Measurements from ENCODE around the gene MAST4. TPM values are rescaled to one million over a fixed set of nuclear protein-coding genes. Genes with fewer than 3 reads are reported as not detected.

MAST4 gene
- total RNA-seq (69.1 TPM), polyA plus RNA-seq (12.9 TPM)

- peak; percentile 59 for DNase-seq (ENCODE audit: extremely low spot score)
- Histone ChIP-seq H3K4me1 (ENCODE audit: insufficient read depth) (no peaks in the 10 kb centered on the region), H3K36me3 (ENCODE audit: insufficient read depth) (no peaks in the 10 kb centered on the region), H3K27ac (ENCODE audit: low read depth) (no peak within 1 kb of the TSS), H3K4me3 (ENCODE audit: low read depth, low read length) (peak within 1 kb of the TSS; percentile 64)
- 2% methylated on average over 74 of the region's 74 CpGs for WGBS
These were observed at the start of gene MAST4 for GRCh38 chr5:66595756-66596635. MAST4 (plus strand) TSS chr5:66596393; CDS start chr5:66596656, 263 bp downstream.

- no peak overlapping the region for H3K27ac ChIP-seq (ENCODE audit: low read depth)
- H3K4me1 ChIP-seq (ENCODE audit: insufficient read depth) = no peaks in the 10 kb centered on the region
- no peak for DNase-seq (ENCODE audit: extremely low spot score)
- no peaks in the 10 kb centered on the region for H3K36me3 ChIP-seq (ENCODE audit: insufficient read depth)
- H3K4me3 ChIP-seq (ENCODE audit: low read depth, low read length) = no peak overlapping the region
These were observed 49.7 kb upstream of the MAST4 start for GRCh38 chr5:66546541-66546940.

- no peak overlapping the region for H3K27ac ChIP-seq (ENCODE audit: low read depth)
- 62% methylated on average over 2 of the region's 2 CpGs for WGBS
These were observed 44.9 kb upstream of the MAST4 start for GRCh38 chr5:66551338-66551737.

GRCh38 chr5:66551945-66552344, 44.2 kb upstream of the MAST4 start:
- H3K36me3 ChIP-seq (ENCODE audit: insufficient read depth) = no peaks in the 10 kb centered on the region
- no peak overlapping the region for H3K4me3 ChIP-seq (ENCODE audit: low read depth, low read length)
- no peak for DNase-seq (ENCODE audit: extremely low spot score)
- H3K4me1 ChIP-seq (ENCODE audit: insufficient read depth) = no peaks in the 10 kb centered on the region
- WGBS = 75% methylated on average over 1 of the region's 1 CpG
- no peak overlapping the region for H3K27ac ChIP-seq (ENCODE audit: low read depth)

More at GRCh38 chr5:66551338-66551737, 44.9 kb upstream of the MAST4 start:
- H3K36me3 ChIP-seq (ENCODE audit: insufficient read depth) = no peaks in the 10 kb centered on the region
- H3K4me3 ChIP-seq (ENCODE audit: low read depth, low read length) = no peak overlapping the region
- no peak for DNase-seq (ENCODE audit: extremely low spot score)
- H3K4me1 ChIP-seq (ENCODE audit: insufficient read depth) = no peaks in the 10 kb centered on the region

GRCh38 chr5:66553368-66553912, 42.8 kb upstream of the MAST4 start:
- H3K4me1 ChIP-seq (ENCODE audit: insufficient read depth) = no peaks in the 10 kb centered on the region
- WGBS = 92% methylated on average over 1 of the region's 1 CpG
- H3K4me3 ChIP-seq (ENCODE audit: low read depth, low read length) = no peak overlapping the region
- no peak for DNase-seq (ENCODE audit: extremely low spot score)
- H3K36me3 ChIP-seq (ENCODE audit: insufficient read depth) = no peaks in the 10 kb centered on the region
- H3K27ac ChIP-seq (ENCODE audit: low read depth) = no peak overlapping the region

GRCh38 chr5:66553916-66554575, 42.1 kb upstream of the MAST4 start:
- Histone ChIP-seq H3K36me3 (ENCODE audit: insufficient read depth) (no peaks in the 10 kb centered on the region), H3K4me3 (ENCODE audit: low read depth, low read length) (no peak overlapping the region), H3K4me1 (ENCODE audit: insufficient read depth) (no peaks in the 10 kb centered on the region), H3K27ac (ENCODE audit: low read depth) (no peak overlapping the region)
- DNase-seq (ENCODE audit: extremely low spot score) = no peak
- 45% methylated on average over 6 of the region's 6 CpGs for WGBS

- no peaks in the 10 kb centered on the region for H3K36me3 ChIP-seq (ENCODE audit: insufficient read depth)
- H3K27ac ChIP-seq (ENCODE audit: low read depth) = no peak overlapping the region
- H3K4me3 ChIP-seq (ENCODE audit: low read depth, low read length) = no peak overlapping the region
- H3K4me1 ChIP-seq (ENCODE audit: insufficient read depth) = no peaks in the 10 kb centered on the region
- 97% methylated on average over 2 of the region's 2 CpGs for WGBS
- no peak for DNase-seq (ENCODE audit: extremely low spot score)
These were observed 41.3 kb upstream of the MAST4 start for GRCh38 chr5:66554884-66555283.

GRCh38 chr5:66558560-66558959, 37.6 kb upstream of the MAST4 start:
- 81% methylated on average over 3 of the region's 3 CpGs for WGBS
- no peaks in the 10 kb centered on the region for H3K4me1 ChIP-seq (ENCODE audit: insufficient read depth)
- DNase-seq (ENCODE audit: extremely low spot score) = no peak
- no peak overlapping the region for H3K4me3 ChIP-seq (ENCODE audit: low read depth, low read length)
- no peaks in the 10 kb centered on the region for H3K36me3 ChIP-seq (ENCODE audit: insufficient read depth)
- H3K27ac ChIP-seq (ENCODE audit: low read depth) = no peak overlapping the region

GRCh38 chr5:66560371-66560770, 35.8 kb upstream of the MAST4 start:
- no peak for DNase-seq (ENCODE audit: extremely low spot score)
- H3K4me3 ChIP-seq (ENCODE audit: low read depth, low read length) = no peak overlapping the region
- no peaks in the 10 kb centered on the region for H3K36me3 ChIP-seq (ENCODE audit: insufficient read depth)
- H3K4me1 ChIP-seq (ENCODE audit: insufficient read depth) = no peaks in the 10 kb centered on the region
- WGBS = 86% methylated on average over 4 of the region's 4 CpGs
- H3K27ac ChIP-seq (ENCODE audit: low read depth) = no peak overlapping the region

- Histone ChIP-seq H3K27ac (ENCODE audit: low read depth) (no peak overlapping the region), H3K4me3 (ENCODE audit: low read depth, low read length) (no peak overlapping the region), H3K36me3 (ENCODE audit: insufficient read depth) (no peaks in the 10 kb centered on the region), H3K4me1 (ENCODE audit: insufficient read depth) (no peaks in the 10 kb centered on the region)
- no peak for DNase-seq (ENCODE audit: extremely low spot score)
- 75% methylated on average over 6 of the region's 6 CpGs for WGBS
These were observed 34.8 kb upstream of the MAST4 start for GRCh38 chr5:66561256-66561990.

- Histone ChIP-seq H3K27ac (ENCODE audit: low read depth) (no peak overlapping the region), H3K4me3 (ENCODE audit: low read depth, low read length) (no peak overlapping the region), H3K36me3 (ENCODE audit: insufficient read depth) (no peaks in the 10 kb centered on the region), H3K4me1 (ENCODE audit: insufficient read depth) (no peaks in the 10 kb centered on the region)
- no peak for DNase-seq (ENCODE audit: extremely low spot score)
- WGBS = 89% methylated on average over 2 of the region's 2 CpGs
These were observed 30.3 kb upstream of the MAST4 start for GRCh38 chr5:66565878-66566277.

GRCh38 chr5:66567474-66567873, 28.7 kb upstream of the MAST4 start:
- DNase-seq (ENCODE audit: extremely low spot score) = no peak
- Histone ChIP-seq H3K27ac (ENCODE audit: low read depth) (no peak overlapping the region), H3K36me3 (ENCODE audit: insufficient read depth) (no peaks in the 10 kb centered on the region), H3K4me3 (ENCODE audit: low read depth, low read length) (no peak overlapping the region), H3K4me1 (ENCODE audit: insufficient read depth) (no peaks in the 10 kb centered on the region)
- 83% methylated on average over 3 of the region's 3 CpGs for WGBS

- DNase-seq (ENCODE audit: extremely low spot score) = no peak
- no peak overlapping the region for H3K27ac ChIP-seq (ENCODE audit: low read depth)
- 28% methylated on average over 1 of the region's 1 CpG for WGBS
- no peaks in the 10 kb centered on the region for H3K36me3 ChIP-seq (ENCODE audit: insufficient read depth)
- H3K4me1 ChIP-seq (ENCODE audit: insufficient read depth) = no peaks in the 10 kb centered on the region
- H3K4me3 ChIP-seq (ENCODE audit: low read depth, low read length) = no peak overlapping the region
These were observed 26.0 kb upstream of the MAST4 start for GRCh38 chr5:66570201-66570600.

All from urinary bladder (tissue), 4 donors.